K562 (cell line): Measurements from ENCODE around the gene AZGP1. TPM values are rescaled to one million over a fixed set of nuclear protein-coding genes. Genes with fewer than 3 reads are reported as not detected.

Source experiments
- CHCHD3 ChIP-seq: fragments of 250-450 bp; sonication (Bioruptor Pico); IDR thresholded peaks from 2 replicates; pipeline ENCODE4 v2.1.2; 2022; ENCODE audit warnings: mild to moderate bottlenecking
- CHD4 ChIP-seq: fragments of 200-600 bp; sonication (generic); IDR thresholded peaks from 3 replicates; pipeline ENCODE4 v1.6.1; 2012; ENCODE audit warnings: low read depth, mild to moderate bottlenecking, mixed read lengths, low read length, inconsistent platforms; ENCODE audit not compliant: insufficient read depth, insufficient replicate concordance, poor library complexity, severe bottlenecking
- ELK1 ChIP-seq: sonication (generic); formaldehyde crosslinking; IDR thresholded peaks from 2 replicates; pipeline ENCODE4 v1.8.1; 2022; ENCODE audit warnings: missing genetic modification reagents
- ETV5 ChIP-seq: sonication (generic); formaldehyde crosslinking; IDR thresholded peaks from 2 replicates; pipeline ENCODE4 v1.4.0; 2020; ENCODE audit warnings: low read depth, mild to moderate bottlenecking, missing genetic modification reagents
- HEY1 ChIP-seq: fragments of 250-450 bp; sonication (Bioruptor Pico); IDR thresholded peaks from 2 replicates; pipeline ENCODE4 v1.5.0; 2020; ENCODE audit warnings: mild to moderate bottlenecking, moderate library complexity, borderline replicate concordance
- HLTF ChIP-seq: fragments of 450-650 bp; IDR thresholded peaks from 2 replicates; pipeline ENCODE4 v1.6.1; 2016
- KAT8 ChIP-seq: fragments of 450-650 bp; IDR thresholded peaks from 2 replicates; pipeline ENCODE4 v1.6.1; 2016; ENCODE audit warnings: low read depth, mild to moderate bottlenecking
- MBD1 ChIP-seq: fragments of 250-450 bp; sonication (Bioruptor Pico); IDR thresholded peaks from 2 replicates; pipeline ENCODE4 v1.8.0; 2022; ENCODE audit warnings: inconsistent platforms
- RBM25 ChIP-seq: fragments of 200-400 bp; formaldehyde crosslinking; IDR thresholded peaks from 2 replicates; pipeline ENCODE4 v1.6.1; 2018; ENCODE audit warnings: low read length, low read depth, moderate library complexity; ENCODE audit not compliant: severe bottlenecking
- STAG1 ChIP-seq: sonication (generic); formaldehyde crosslinking; IDR thresholded peaks from 2 replicates; pipeline ENCODE4 v1.5.0; 2020; ENCODE audit warnings: missing genetic modification reagents, borderline replicate concordance
- STAT5B ChIP-seq: fragments of 250-450 bp; sonication (Bioruptor Pico); IDR thresholded peaks from 2 replicates; pipeline ENCODE4 v1.8.0; 2021; ENCODE audit warnings: mild to moderate bottlenecking, inconsistent platforms
- STAT6 ChIP-seq: sonication (generic); formaldehyde crosslinking; IDR thresholded peaks from 2 replicates; pipeline ENCODE4 v1.8.1; 2023; ENCODE audit warnings: mild to moderate bottlenecking, missing genetic modification reagents
- TSHZ1 ChIP-seq: fragments of 250-450 bp; sonication (Bioruptor Pico); IDR thresholded peaks from 2 replicates; pipeline ENCODE4 v1.4.0; 2020; ENCODE audit warnings: mild to moderate bottlenecking, moderate library complexity
- ZNF436 ChIP-seq: fragments of 250-450, 450-650 bp; sonication (Bioruptor Pico); formaldehyde crosslinking; IDR thresholded peaks from 2 replicates; pipeline ENCODE4 v1.7.0; 2020; ENCODE audit warnings: mild to moderate bottlenecking
- polyA plus RNA-seq, 8 experiments: library from polyadenylated mRNA; depleted of rRNA in 4 of 8; stranded (reverse) in 5 of 8; unstranded in 3 of 8; fragments of >200 nt; fragmentation: Nextera tagmentation in 2 of 8; fragmentation: Illumina TruSeq in 1 of 8; extraction: Ambion mirVana in 2 of 8; extraction: Trizol in 1 of 8; gene quantifications; 2 replicates each; pipeline versions ENCODE4 v1.2.1 to v1.2.3, GENCODE V29; 2011 to 2014; ENCODE audit warnings: inconsistent platforms in 1 of 8, missing spikeins in 1 of 8
- total RNA-seq, 7 experiments: library from RNA; depleted of rRNA in 6 of 7; stranded (reverse); fragments of >200 nt in 6 of 7; fragmentation: Illumina TruSeq in 2 of 7; extraction: Trizol in 2 of 7; gene quantifications; 2 replicates each; pipeline versions ENCODE4 v1.2.1 to v1.2.3, GENCODE V29; 2011 to 2021; ENCODE audit warnings: low replicate concordance in 1 of 7

The AZGP1 gene
- total and polyA plus RNA-seq, 9 of the 15 experiments (the other 6 are each of a cell fraction or from before 2014, with no cell fraction given): 0.18 to 0.53 TPM; not detected in 7

- TF ChIP-seq ETV5 (CRISPR knock-in tag) (peak; percentile 37; the same call in 1 of the 2 replicates), STAT5B (CRISPR knock-in tag) (no peak), RBM25 (no peak), CHCHD3 (no peak), MBD1 (CRISPR knock-in tag) (no peak), HEY1 (CRISPR knock-in tag) (no peak), STAG1 (CRISPR knock-in tag) (no peak; the same call in 1 of the 2 replicates), TSHZ1 (CRISPR knock-in tag) (no peak), KAT8 (no peak), HLTF (no peak), STAT6 (CRISPR knock-in tag) (no peak), CHD4 (no peak), ELK1 (CRISPR knock-in tag) (no peak), ZNF436 (no peak)
These were observed 46.7 kb downstream of the AZGP1 start, which contains the start of gene GJC3 (continued) for GRCh38 chr7:99928994-99929729.
